Gastrocnemius medialis (tissue), 4 donors: ENCODE results near the gene ASB3. TPM values are rescaled to one million over a fixed set of nuclear protein-coding genes. Genes with fewer than 3 reads are reported as not detected.

ENCODE experiments used
- ATAC-seq, 2 donors: fragments of 150-250 bp; one replicate each; pipeline ENCODE4 v1.9.1; 2016
- DNase-seq, 2 donors: peaks; one replicate each; pipeline ENCODE4 v3.0.0-alpha.2; 2019
- H3K27ac ChIP-seq, 4 donors: fragments of 200-600 bp; sonication (generic); 1 replicate in 1 of 4; 2 replicates in 3 of 4; pipeline ENCODE4 v1.5.1; 2016 to 2018; ENCODE audit warnings: mild to moderate bottlenecking in 2 of 4, moderate library complexity in 1 of 4
- H3K27me3 ChIP-seq, 3 donors: fragments of 200-600 bp; sonication (generic) in 2 of 3; 1 replicate in 1 of 3; 2 replicates in 2 of 3; pipeline versions ENCODE4 v1.5.1 to v1.6.0; 2016 to 2019; ENCODE audit warnings: mild to moderate bottlenecking in 1 of 3, moderate library complexity in 1 of 3
- H3K36me3 ChIP-seq, 2 donors: fragments of 200-600 bp; sonication (generic) in 1 of 2; one replicate each; pipeline ENCODE4 v1.5.1; 2017 to 2018
- H3K4me1 ChIP-seq, 2 donors: fragments of 200-600 bp; sonication (generic) in 1 of 2; one replicate each; pipeline ENCODE4 v1.5.1; 2016 to 2017; ENCODE audit warnings: mild to moderate bottlenecking in 2 of 2
- H3K4me3 ChIP-seq, 4 donors: fragments of 200-600 bp; sonication (generic) in 3 of 4; 1 replicate in 1 of 4; 2 replicates in 3 of 4; pipeline ENCODE4 v1.5.1; 2016 to 2019; ENCODE audit warnings: mild to moderate bottlenecking in 2 of 4
- H3K9me3 ChIP-seq, 3 donors: fragments of 200-600 bp; sonication (generic) in 2 of 3; 1 replicate in 1 of 3; 2 replicates in 2 of 3; pipeline ENCODE4 v1.5.1; 2016 to 2019
- CTCF ChIP-seq, 5 experiments: fragments of 450-650 bp in 3 of 5; fragments of 200-600 bp in 2 of 5; sonication (generic) in 2 of 5; IDR thresholded peaks in 4 of 5; conservative IDR thresholded peaks in 1 of 5; 1 replicate in 4 of 5; 2 replicates in 1 of 5; pipeline ENCODE4 v1.5.1; 2016 to 2019; ENCODE audit warnings: antibody characterized with exemption in 5 of 5, mild to moderate bottlenecking in 3 of 5, moderate library complexity in 3 of 5
- POLR2A ChIP-seq, 2 donors: fragments of 450-650 bp; IDR thresholded peaks; one replicate each; pipeline ENCODE4 v1.6.1; 2017; ENCODE audit warnings: antibody characterized with exemption in 2 of 2, mild to moderate bottlenecking in 2 of 2, moderate library complexity in 2 of 2
- in situ Hi-C, 4 donors: fragments of 200-750 bp; cut with MboI; loops; one replicate each; pipeline versions ENCODE4 v1.15.0 to v1.8.0; 2017; ENCODE audit warnings: low sequenced_read_pairs in 4 of 4
- intact Hi-C: fragments of 100-400 bp; cut with DNase I; formaldehyde crosslinking; loops from one replicate; pipeline ENCODE4 v1.15.1; 2023; ENCODE audit warnings: low total_unique reads
- total RNA-seq, 4 donors: library from RNA; depleted of rRNA; stranded (reverse); fragments of >200 nt; gene quantifications; one replicate each; pipeline versions ENCODE4 v1.1.0 to v1.2.3, GENCODE V29; 2016

The ASB3 gene
- total RNA-seq, 4 donors from 2014 or later, result 5.0 to 7.6 (median 6.4) TPM

- in situ Hi-C loops (no loop called here), intact Hi-C loops (no loop called here)
- no peak for DNase-seq
- no peak overlapping the region for H3K27ac ChIP-seq
- H3K4me1 ChIP-seq, result no peaks in the 10 kb centered on the region
- TF ChIP-seq CTCF (IDR thresholded peaks at IDR 0.05 in 4 of 5, conservative IDR thresholded peaks at IDR 0.05 in 1 of 5) (no peak), POLR2A (IDR thresholded peaks at IDR 0.05) (no peak)
- peaks cover 0 to 25% of the 10 kb centered on the region in 2 donors for H3K36me3 ChIP-seq
- H3K9me3 ChIP-seq, result no peaks in the 10 kb centered on the region
- no peak overlapping the region for H3K4me3 ChIP-seq
- no peaks in the 10 kb centered on the region for H3K27me3 ChIP-seq
- ATAC-seq, result no peak
These were observed 77.8 kb downstream of the ASB3 start for GRCh38 chr2:53708988-53709387.

- ATAC-seq (no peak), DNase-seq (no peak)
- no peak overlapping the region for H3K27ac ChIP-seq
- TF ChIP-seq POLR2A (IDR thresholded peaks at IDR 0.05) (no peak), CTCF (IDR thresholded peaks at IDR 0.05 in 4 of 5, conservative IDR thresholded peaks at IDR 0.05 in 1 of 5) (no peak)
- in situ Hi-C loops, result no loop called here
- no peaks in the 10 kb centered on the region for H3K27me3 ChIP-seq
- no peaks in the 10 kb centered on the region for H3K4me1 ChIP-seq
- H3K36me3 ChIP-seq, result peaks cover 0 to 11% of the 10 kb centered on the region in 2 donors
- intact Hi-C loops, result no loop called here
- H3K4me3 ChIP-seq, result no peak overlapping the region
- H3K9me3 ChIP-seq, result no peaks in the 10 kb centered on the region
These were observed 85.5 kb downstream of the ASB3 start for GRCh38 chr2:53701221-53701620.

GRCh38 chr2:53697686-53698085 lies 89.1 kb downstream of the ASB3 start:
- in situ Hi-C loops, result no loop called here
- ATAC-seq, result no peak
- no peak for DNase-seq

GRCh38 chr2:53697092-53697491 lies 89.7 kb downstream of the ASB3 start:
- Histone ChIP-seq H3K4me1 (no peaks in the 10 kb centered on the region), H3K36me3 (peaks cover 0 to 11% of the 10 kb centered on the region in 2 donors), H3K27ac (no peak overlapping the region), H3K27me3 (no peaks in the 10 kb centered on the region), H3K9me3 (no peaks in the 10 kb centered on the region), H3K4me3 (no peak overlapping the region)
- ATAC-seq (no peak), DNase-seq (no peak)
- in situ Hi-C loops (no loop called here), intact Hi-C loops (no loop called here)
- TF ChIP-seq CTCF (IDR thresholded peaks at IDR 0.05 in 4 of 5, conservative IDR thresholded peaks at IDR 0.05 in 1 of 5) (no peak), POLR2A (IDR thresholded peaks at IDR 0.05) (no peak)

More at GRCh38 chr2:53697686-53698085, 89.1 kb downstream of the ASB3 start:
- Histone ChIP-seq H3K27me3 (no peaks in the 10 kb centered on the region), H3K4me1 (no peaks in the 10 kb centered on the region), H3K36me3 (peaks cover 0 to 11% of the 10 kb centered on the region in 2 donors), H3K27ac (no peak overlapping the region), H3K4me3 (no peak overlapping the region), H3K9me3 (no peaks in the 10 kb centered on the region)
- intact Hi-C loops, result no loop called here
- TF ChIP-seq CTCF (IDR thresholded peaks at IDR 0.05 in 4 of 5, conservative IDR thresholded peaks at IDR 0.05 in 1 of 5) (no peak), POLR2A (IDR thresholded peaks at IDR 0.05) (no peak)

GRCh38 chr2:53695575-53695974 lies 91.2 kb downstream of the ASB3 start:
- H3K27me3 ChIP-seq, result no peaks in the 10 kb centered on the region
- peaks cover 0 to 11% of the 10 kb centered on the region in 2 donors for H3K36me3 ChIP-seq
- H3K9me3 ChIP-seq, result no peaks in the 10 kb centered on the region
- no peaks in the 10 kb centered on the region for H3K4me1 ChIP-seq
- TF ChIP-seq CTCF (IDR thresholded peaks at IDR 0.05 in 4 of 5, conservative IDR thresholded peaks at IDR 0.05 in 1 of 5) (no peak), POLR2A (IDR thresholded peaks at IDR 0.05) (no peak)
- ATAC-seq (no peak), DNase-seq (no peak)
- intact Hi-C loops (no loop called here), in situ Hi-C loops (no loop called here)
- no peak overlapping the region for H3K4me3 ChIP-seq
- no peak overlapping the region for H3K27ac ChIP-seq
